M059J (cell line): ENCODE data around the gene TIA1. TPM values are rescaled to one million over a fixed set of nuclear protein-coding genes. Genes with fewer than 3 reads are reported as not detected.
A peak's percentile ranks its signal among the peaks of the same experiment; 100 is the strongest.
"Not testable (repeated sequence)": the region's sequence is repeated elsewhere in the genome, so short reads cannot be mapped to it uniquely, and the experiment has no call there.

ENCODE experiments used
- DNase-seq: peaks from one replicate; pipeline ENCODE4 v3.0.0-alpha.2; 2012; ENCODE audit warnings: low read depth
- total RNA-seq: library from RNA; depleted of rRNA; stranded (reverse); fragments of >200 nt; shearing (Covaris generic); gene quantifications from 2 replicates; pipeline ENCODE4 v1.2.3, GENCODE V29; 2014

TIA1 gene
- total RNA-seq, 1 experiment from 2014 or later, result 64.5 TPM

GRCh38 chr2:70223305-70223704 lies 25.1 kb downstream of the TIA1 start:
- peak; percentile 44 for DNase-seq

- DNase-seq, result no peak
These were observed 33.4 kb downstream of the TIA1 start for GRCh38 chr2:70214953-70215549.

- no peak for DNase-seq
These were observed 34.1 kb downstream of the TIA1 start for GRCh38 chr2:70214365-70214764.

- no peak for DNase-seq
These were observed 36.0 kb downstream of the TIA1 start for GRCh38 chr2:70212298-70212932.

- no peak for DNase-seq
These were observed 36.8 kb downstream of the TIA1 start for GRCh38 chr2:70211595-70211994.

GRCh38 chr2:70204452-70204851 lies 44.0 kb downstream of the TIA1 start:
- no peak for DNase-seq

- DNase-seq, result no peak
These were observed 45.3 kb downstream of the TIA1 start for GRCh38 chr2:70203086-70203485.

GRCh38 chr2:70202236-70202806 lies 46.1 kb downstream of the TIA1 start:
- no peak for DNase-seq

GRCh38 chr2:70201831-70202230 lies 46.6 kb downstream of the TIA1 start:
- DNase-seq, result no peak

GRCh38 chr2:70201225-70201768 lies 47.1 kb downstream of the TIA1 start:
- DNase-seq, result no peak

- no peak for DNase-seq
These were observed 49.0 kb downstream of the TIA1 start for GRCh38 chr2:70199320-70199864.

GRCh38 chr2:70192516-70192915 lies 55.9 kb downstream of the TIA1 start:
- DNase-seq, result no peak

- no peak for DNase-seq
These were observed 57.1 kb downstream of the TIA1 start for GRCh38 chr2:70191244-70191735.

- peak; percentile 95 for DNase-seq
These were observed 57.8 kb downstream of the TIA1 start, which contains the start of gene C2orf42 for GRCh38 chr2:70190418-70191243. Gene C2orf42, minus strand, starts transcription at chr2:70191019. Its CDS starts 9,034 bp downstream, at chr2:70181985.

- DNase-seq, result no peak
These were observed 60.0 kb downstream of the TIA1 start for GRCh38 chr2:70188460-70188859.

GRCh38 chr2:70187170-70187569 lies 61.3 kb downstream of the TIA1 start:
- not testable (repeated sequence) for DNase-seq

- DNase-seq, result no peak
These were observed 65.7 kb downstream of the TIA1 start for GRCh38 chr2:70182689-70183088.

- DNase-seq, result no peak
These were observed 67.0 kb downstream of the TIA1 start for GRCh38 chr2:70181363-70181956.

- no peak for DNase-seq
These were observed 74.9 kb downstream of the TIA1 start for GRCh38 chr2:70173520-70173919.

- DNase-seq, result not testable (repeated sequence)
These were observed 78.7 kb downstream of the TIA1 start for GRCh38 chr2:70169654-70170245.

- peak; percentile 28 for DNase-seq
These were observed 87.3 kb downstream of the TIA1 start for GRCh38 chr2:70161069-70161534.
